Heart right ventricle (tissue), 16 donors: ENCODE data around the gene RAB32. TPM values are rescaled to one million over a fixed set of nuclear protein-coding genes. Genes with fewer than 3 reads are reported as not detected.
A peak's percentile ranks its signal among the peaks of the same experiment; 100 is the strongest.

Experiments used
- ATAC-seq, 8 donors: fragments of 200-7000 bp; cut with Tn5 transposase; one replicate each; pipeline ENCODE4 v1.9.1; 2020; ENCODE audit warnings: mild to moderate bottlenecking in 8 of 8, moderate library complexity in 8 of 8, moderate number of reproducible peaks in 1 of 8
- DNase-seq, 2 donors: peaks; one replicate each; pipeline ENCODE4 v3.0.0-alpha.2; 2020
- H3K27ac ChIP-seq, 10 donors: fragments of 200-600 bp; sonication (generic) in 2 of 10; one replicate each; pipeline versions ENCODE4 v1.5.0 to v1.8.0; 2020 to 2022; ENCODE audit warnings: mild to moderate bottlenecking in 3 of 10
- H3K27me3 ChIP-seq, 7 donors: fragments of 200-600 bp; one replicate each; pipeline ENCODE4 v1.8.0; 2021 to 2022; ENCODE audit warnings: mild to moderate bottlenecking in 2 of 7
- H3K36me3 ChIP-seq, 9 donors: fragments of 200-600 bp; sonication (generic) in 1 of 9; one replicate each; pipeline versions ENCODE4 v1.5.0 to v1.8.0; 2020 to 2022; ENCODE audit warnings: mild to moderate bottlenecking in 2 of 9
- H3K4me1 ChIP-seq, 9 donors: fragments of 200-600 bp; sonication (generic) in 1 of 9; one replicate each; pipeline versions ENCODE4 v1.5.0 to v1.8.0; 2020 to 2022; ENCODE audit warnings: mild to moderate bottlenecking in 4 of 9
- H3K4me3 ChIP-seq, 10 donors: fragments of 200-600 bp; sonication (generic) in 2 of 10; one replicate each; pipeline versions ENCODE4 v1.5.0 to v1.8.0; 2020 to 2022; ENCODE audit warnings: mild to moderate bottlenecking in 7 of 10, moderate library complexity in 2 of 10
- H3K9me3 ChIP-seq, 11 donors: fragments of 200-600 bp in 10 of 11; sonication (generic) in 2 of 11; one replicate each; pipeline versions ENCODE4 v1.5.0 to v1.8.0; 2013 to 2022; ENCODE audit warnings: mild to moderate bottlenecking in 2 of 11, control low read depth in 1 of 11, moderate library complexity in 1 of 11
- CTCF ChIP-seq, 9 donors: fragments of 200-600 bp; sonication (generic) in 2 of 9; IDR thresholded peaks; one replicate each; pipeline versions ENCODE4 v1.5.0 to v1.8.0; 2021 to 2022; ENCODE audit warnings: antibody characterized with exemption in 9 of 9, mild to moderate bottlenecking in 5 of 9, moderate library complexity in 1 of 9
- WGBS, 2 donors: extraction: QIAGEN DNeasy Blood & Tissue Kit; methylation state at CpG; one replicate each; pipeline ENCODE4 v1.1.7; 2013; ENCODE audit warnings: inconsistent platforms in 1 of 2; 5-methylcytosine and 5-hydroxymethylcytosine counted together
- intact Hi-C, 10 donors: fragments of 100-400 bp; cut with DNase I; formaldehyde crosslinking; loops; one replicate each; pipeline versions ENCODE4 v1.11.1 to v1.14.2; 2022
- polyA plus RNA-seq, 2 donors: library from polyadenylated mRNA; stranded (reverse); fragments of 200-250 nt; gene quantifications; one replicate each; pipeline ENCODE4 v1.2.3, GENCODE V29; 2013
- total RNA-seq, 10 donors: library from RNA; stranded (reverse); fragmentation: NEBNext Ultra II Directional in 3 of 10; extraction: Animal tissue kit (Norgen Biotek cat#: 25700) in 3 of 10; gene quantifications; one replicate each; pipeline versions ENCODE4 v1.2.1 to v1.2.4, GENCODE V29; 2021 to 2023
- donor health status: Arrhythmogenic right ventricular cardiomyopathy.
- donor health status: ischemic (EF 13 %, LVEDD 7.1; RV severe dilation, severe dysfunction).
- donor health status: healthy with polysubstance abuse.
- donor health status: DM: no; HTN: yes; CAD: no.
- donor health status: DM: no; HTN: no; CAD: no.
- donor health status: ischemic (EF 25% LVEDD 6.9; RV normal size, moderate dysfunction).
- donor health status: ischemic (EF 25% LVEDD 5.7; RV mildly dilated, moderate dysfunction).
- donor health status: healthy.
- donor health status: DM: yes; HTN: yes; CAD: no.
- donor health status: Ischemic cardiomyopathy.
- donor health status: ischemic (EF 35%, LVEDD 5.7; RV mildly dilated, moderate dysfunction).
- donor health status: nonischemic (EF 11% LVEDD 7.7; RV severe dilation, severe dysfunction).
- donor health status: DM: yes; HTN: yes; CAD: no.
- donor health status: PGD.
- donor health status: ischemic (EF 29% LVEDD 5.4; RV normal size, mild dysfunction).
- donor health status: nonischemic (EF 23%, LVEDD 6.1; RV moderate dilation, normal function).

Gene RAB32
- total and polyA plus RNA-seq, 12 donors, result 1.6 to 14.5 (median 4.2) TPM

GRCh38 chr6:146594495-146594894 is 50.9 kb downstream of the RAB32 start:
- Histone ChIP-seq H3K36me3 (no peaks in the 10 kb centered on the region), H3K4me3 (no peak overlapping the region), H3K9me3 (no peaks in the 10 kb centered on the region), H3K27ac (peak overlapping the region in 1 of 10 donors; percentile 49), H3K27me3 (peaks cover 0 to 14% (median 0%) of the 10 kb centered on the region in 7 donors), H3K4me1 (peaks cover 0 to 38% (median 3%) of the 10 kb centered on the region in 9 donors)
- ATAC-seq (peak in 6 of 8 donors; percentile 36 to 62 (median 47)), DNase-seq (no peak)
- 73 to 89% methylated on average over 1 of the region's 1 CpG for WGBS, 2 donors
- TF ChIP-seq CTCF (IDR thresholded peaks at IDR 0.05), result no peak
- intact Hi-C loops, result no loop called here

- intact Hi-C loops, result no loop called here
- peak overlapping the region in 1 of 10 donors; percentile 47 for H3K27ac ChIP-seq
- 36 to 39% methylated on average over 2 of the region's 2 CpGs for WGBS, 2 donors
- no peaks in the 10 kb centered on the region for H3K9me3 ChIP-seq
- ATAC-seq (peak in 7 of 8 donors; percentile 36 to 77 (median 58)), DNase-seq (peak in 1 of 2 donors; percentile 25)
- no peaks in the 10 kb centered on the region for H3K36me3 ChIP-seq
- H3K4me3 ChIP-seq, result no peak overlapping the region
- no peak for TF ChIP-seq CTCF (IDR thresholded peaks at IDR 0.05)
- H3K4me1 ChIP-seq, result peaks cover 0 to 38% (median 3%) of the 10 kb centered on the region in 9 donors
- H3K27me3 ChIP-seq, result peaks cover 0 to 14% (median 0%) of the 10 kb centered on the region in 7 donors
Observed at GRCh38 chr6:146595972-146596731, 52.5 kb downstream of the RAB32 start.

- no peak within 1 kb of the TSS for H3K27ac ChIP-seq
- ATAC-seq (peak; percentile 74 to 94 (median 86)), DNase-seq (peak; percentile 30 to 72)
- 3 to 4% methylated on average over 32 of the region's 32 CpGs for WGBS, 2 donors
- peak within 1 kb of the TSS in 9 of 10 donors; percentile 25 to 57 (median 49) for H3K4me3 ChIP-seq
- peaks cover 0 to 14% (median 0%) of the 10 kb centered on the region in 7 donors for H3K27me3 ChIP-seq
- H3K36me3 ChIP-seq, result no peaks in the 10 kb centered on the region
- H3K9me3 ChIP-seq, result no peaks in the 10 kb centered on the region
- H3K4me1 ChIP-seq, result peaks cover 0 to 36% (median 3%) of the 10 kb centered on the region in 9 donors
- intact Hi-C loops, result no loop called here
- TF ChIP-seq CTCF (IDR thresholded peaks at IDR 0.05), result no peak
Observed at GRCh38 chr6:146598772-146599405, 55.3 kb downstream of the RAB32 start, which contains the start of gene ADGB. ADGB (plus strand) TSS chr6:146598972; CDS start chr6:146599041, 69 bp downstream.

GRCh38 chr6:146601352-146601751 is 57.7 kb downstream of the RAB32 start:
- H3K9me3 ChIP-seq, result no peaks in the 10 kb centered on the region
- intact Hi-C loops, result no loop called here
- WGBS, 2 donors, result 63 to 65% methylated on average over 4 of the region's 4 CpGs
- no peaks in the 10 kb centered on the region for H3K36me3 ChIP-seq
- peaks cover 0 to 17% (median 3%) of the 10 kb centered on the region in 9 donors for H3K4me1 ChIP-seq
- H3K27me3 ChIP-seq, result peaks cover 0 to 7% (median 0%) of the 10 kb centered on the region in 7 donors
- ATAC-seq (no peak), DNase-seq (no peak)
- H3K4me3 ChIP-seq, result no peak overlapping the region
- no peak overlapping the region for H3K27ac ChIP-seq
- TF ChIP-seq CTCF (IDR thresholded peaks at IDR 0.05), result no peak
